CD4-positive, alpha-beta T cell treated with Interleukin-1 beta for 1 hour (primary cell): ENCODE results near the gene TRIO.

Experiments used
- DNase-seq, 2 donors: peaks; one replicate each; pipeline ENCODE4 v3.0.0-alpha.2; 2020 to 2022

TRIO gene

GRCh38 chr5:14211818-14212803 lies 69.0 kb downstream of the TRIO start:
- peak in 1 of 2 donors; percentile 57 for DNase-seq

GRCh38 chr5:14212838-14213237 lies 69.7 kb downstream of the TRIO start:
- DNase-seq = no peak

GRCh38 chr5:14213253-14213652 lies 70.1 kb downstream of the TRIO start:
- DNase-seq = no peak

- no peak for DNase-seq
Measured at GRCh38 chr5:14213813-14214585, 70.9 kb downstream of the TRIO start.

GRCh38 chr5:14215901-14216300 lies 72.8 kb downstream of the TRIO start:
- no peak for DNase-seq

- no peak for DNase-seq
Measured at GRCh38 chr5:14216372-14216771, 73.2 kb downstream of the TRIO start.

- DNase-seq = no peak
Measured at GRCh38 chr5:14216902-14217301, 73.8 kb downstream of the TRIO start.

GRCh38 chr5:14217587-14217986 lies 74.4 kb downstream of the TRIO start:
- no peak for DNase-seq

- DNase-seq = no peak
Measured at GRCh38 chr5:14218011-14218410, 74.9 kb downstream of the TRIO start.

GRCh38 chr5:14218480-14218879 lies 75.3 kb downstream of the TRIO start:
- no peak for DNase-seq

GRCh38 chr5:14218897-14219573 lies 75.9 kb downstream of the TRIO start:
- no peak for DNase-seq

GRCh38 chr5:14219800-14220512 lies 76.8 kb downstream of the TRIO start:
- DNase-seq = no peak

- no peak for DNase-seq
Measured at GRCh38 chr5:14220642-14221041, 77.5 kb downstream of the TRIO start.

GRCh38 chr5:14221732-14222131 lies 78.6 kb downstream of the TRIO start:
- DNase-seq = no peak

GRCh38 chr5:14222206-14222605 lies 79.1 kb downstream of the TRIO start:
- no peak for DNase-seq

GRCh38 chr5:14223372-14223771 lies 80.2 kb downstream of the TRIO start:
- no peak for DNase-seq

- DNase-seq = no peak
Measured at GRCh38 chr5:14225173-14225834, 82.2 kb downstream of the TRIO start.

GRCh38 chr5:14226149-14226548 lies 83.0 kb downstream of the TRIO start:
- no peak for DNase-seq

GRCh38 chr5:14226554-14226953 lies 83.4 kb downstream of the TRIO start:
- no peak for DNase-seq

GRCh38 chr5:14226992-14227391 lies 83.8 kb downstream of the TRIO start:
- DNase-seq = no peak

- no peak for DNase-seq
Measured at GRCh38 chr5:14227513-14227912, 84.4 kb downstream of the TRIO start.

GRCh38 chr5:14228219-14228618 lies 85.1 kb downstream of the TRIO start:
- DNase-seq = no peak
